ENCODE data around the gene DNLZ.

DNA sequence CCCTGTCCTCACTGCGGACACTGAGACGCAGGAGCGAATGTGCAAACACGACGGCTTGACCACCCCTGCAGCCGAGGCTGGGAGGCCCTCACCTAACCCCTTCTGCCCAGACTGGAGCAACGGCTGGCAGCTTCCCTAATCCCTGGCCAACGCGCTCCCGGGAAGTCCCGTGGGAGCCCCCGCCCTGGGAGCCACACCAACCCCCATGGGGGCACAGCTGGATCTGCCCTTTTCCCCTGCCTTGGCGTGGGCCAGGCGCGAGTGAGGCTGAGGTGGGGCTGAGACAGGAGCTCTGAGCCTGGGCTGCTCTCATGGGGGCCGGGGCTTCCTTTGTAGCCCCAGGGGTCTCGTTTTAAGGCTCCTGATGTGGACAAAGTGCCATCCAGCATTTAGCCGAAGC lies 4.6 kb upstream of the DNLZ start:
- TF ChIP-seq CTCF (IDR thresholded peaks at IDR 0.05): no peak
- no peak for TF ChIP-seq PBX3 (IDR thresholded peaks at IDR 0.05)
- no peak for TF ChIP-seq RFX5 (IDR thresholded peaks at IDR 0.05)
- no peak for TF ChIP-seq EP300 (IDR thresholded peaks at IDR 0.05)
- TF ChIP-seq POLR2A (IDR thresholded peaks at IDR 0.05; ENCODE audit: low read length): no peak
- no peak for TF ChIP-seq POLR2AphosphoS2 (conservative IDR thresholded peaks at IDR 0.05; ENCODE audit: low read length)

Data from A549 (cell line).